Thoracic aorta (tissue), 2 donors: ENCODE results near the gene CNDP2. TPM values are rescaled to one million over a fixed set of nuclear protein-coding genes. Genes with fewer than 3 reads are reported as not detected.

Experiments used
- ATAC-seq: fragments of 150-250 bp; one replicate; pipeline ENCODE4 v1.8.0; 2017; ENCODE audit warnings: low read depth; ENCODE audit not compliant: insufficient number of reproducible peaks, low FRiP score
- DNase-seq: peaks from one replicate; pipeline ENCODE4 v3.0.0-alpha.2; 2020; ENCODE audit warnings: low spot score
- H3K27ac ChIP-seq, 2 donors: fragments of 200-600 bp; sonication (generic); 1 replicate in 1 of 2; 2 replicates in 1 of 2; pipeline ENCODE4 v1.5.1; 2016; ENCODE audit warnings: mild to moderate bottlenecking in 2 of 2, moderate library complexity in 2 of 2
- H3K27me3 ChIP-seq: fragments of 200-600 bp; sonication (generic); replicated peaks from 2 replicates; pipeline ENCODE4 v1.6.0; 2016; ENCODE audit warnings: mild to moderate bottlenecking; ENCODE audit not compliant: insufficient read depth
- H3K36me3 ChIP-seq: fragments of 200-600 bp; sonication (generic); one replicate; pipeline ENCODE4 v1.5.1; 2016
- H3K4me1 ChIP-seq, 2 donors: fragments of 200-600 bp; sonication (generic); 1 replicate in 1 of 2; 2 replicates in 1 of 2; pipeline versions ENCODE4 v1.5.1 to v1.6.0; 2016; ENCODE audit warnings: low read depth in 2 of 2, mild to moderate bottlenecking in 1 of 2; ENCODE audit not compliant: control insufficient read depth in 1 of 2
- H3K4me3 ChIP-seq: fragments of 200-600 bp; sonication (generic); 2 replicates; pipeline ENCODE4 v1.5.1; 2016; ENCODE audit warnings: mild to moderate bottlenecking
- H3K9me3 ChIP-seq: fragments of 200-600 bp; sonication (generic); 2 replicates; pipeline ENCODE4 v1.5.1; 2016
- total RNA-seq, 2 donors: library from RNA; depleted of rRNA; stranded (reverse); fragments of >200 nt; gene quantifications; one replicate each; pipeline versions ENCODE4 v1.1.0 to v1.2.3, GENCODE V29; 2016
- TF ChIP-seq, protein P1 (sequence below): fragments of 200-600 bp; sonication (generic); IDR thresholded peaks from one replicate; pipeline ENCODE4 v1.5.1; 2019; ENCODE audit warnings: antibody characterized with exemption

Gene CNDP2
- total RNA-seq, 2 donors from 2014 or later: 44.3 to 106 TPM

DNA sequence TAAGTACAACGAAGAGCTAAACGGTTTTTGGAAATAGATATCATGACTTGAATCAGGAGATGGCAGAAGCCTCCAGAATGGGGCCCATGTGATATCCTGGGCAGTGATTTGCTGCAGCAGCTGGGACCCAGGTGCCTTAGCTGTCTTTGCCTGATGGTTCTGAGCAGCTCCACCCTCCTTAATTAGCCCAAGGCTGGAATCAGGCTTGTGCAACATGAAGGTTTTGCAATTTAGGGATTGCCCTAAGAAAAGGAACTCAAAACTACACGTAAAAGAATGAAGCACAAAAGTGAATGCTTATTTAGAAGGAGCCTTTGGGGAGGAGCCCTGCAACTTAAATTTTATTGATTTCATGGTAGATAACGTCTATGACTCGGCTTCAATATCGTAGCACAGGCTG lies 17.3 kb upstream of the CNDP2 start:
- no peak for ATAC-seq
- TF ChIP-seq, protein P1, sequence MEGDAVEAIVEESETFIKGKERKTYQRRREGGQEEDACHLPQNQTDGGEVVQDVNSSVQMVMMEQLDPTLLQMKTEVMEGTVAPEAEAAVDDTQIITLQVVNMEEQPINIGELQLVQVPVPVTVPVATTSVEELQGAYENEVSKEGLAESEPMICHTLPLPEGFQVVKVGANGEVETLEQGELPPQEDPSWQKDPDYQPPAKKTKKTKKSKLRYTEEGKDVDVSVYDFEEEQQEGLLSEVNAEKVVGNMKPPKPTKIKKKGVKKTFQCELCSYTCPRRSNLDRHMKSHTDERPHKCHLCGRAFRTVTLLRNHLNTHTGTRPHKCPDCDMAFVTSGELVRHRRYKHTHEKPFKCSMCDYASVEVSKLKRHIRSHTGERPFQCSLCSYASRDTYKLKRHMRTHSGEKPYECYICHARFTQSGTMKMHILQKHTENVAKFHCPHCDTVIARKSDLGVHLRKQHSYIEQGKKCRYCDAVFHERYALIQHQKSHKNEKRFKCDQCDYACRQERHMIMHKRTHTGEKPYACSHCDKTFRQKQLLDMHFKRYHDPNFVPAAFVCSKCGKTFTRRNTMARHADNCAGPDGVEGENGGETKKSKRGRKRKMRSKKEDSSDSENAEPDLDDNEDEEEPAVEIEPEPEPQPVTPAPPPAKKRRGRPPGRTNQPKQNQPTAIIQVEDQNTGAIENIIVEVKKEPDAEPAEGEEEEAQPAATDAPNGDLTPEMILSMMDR: no peak
- H3K4me1 ChIP-seq: no peaks in the 10 kb centered on the region
- no peak for DNase-seq
- H3K4me3 ChIP-seq: no peak overlapping the region
- H3K36me3 ChIP-seq: no peaks in the 10 kb centered on the region
- H3K27me3 ChIP-seq: no peaks in the 10 kb centered on the region
- no peak overlapping the region for H3K27ac ChIP-seq
- no peaks in the 10 kb centered on the region for H3K9me3 ChIP-seq

DNA sequence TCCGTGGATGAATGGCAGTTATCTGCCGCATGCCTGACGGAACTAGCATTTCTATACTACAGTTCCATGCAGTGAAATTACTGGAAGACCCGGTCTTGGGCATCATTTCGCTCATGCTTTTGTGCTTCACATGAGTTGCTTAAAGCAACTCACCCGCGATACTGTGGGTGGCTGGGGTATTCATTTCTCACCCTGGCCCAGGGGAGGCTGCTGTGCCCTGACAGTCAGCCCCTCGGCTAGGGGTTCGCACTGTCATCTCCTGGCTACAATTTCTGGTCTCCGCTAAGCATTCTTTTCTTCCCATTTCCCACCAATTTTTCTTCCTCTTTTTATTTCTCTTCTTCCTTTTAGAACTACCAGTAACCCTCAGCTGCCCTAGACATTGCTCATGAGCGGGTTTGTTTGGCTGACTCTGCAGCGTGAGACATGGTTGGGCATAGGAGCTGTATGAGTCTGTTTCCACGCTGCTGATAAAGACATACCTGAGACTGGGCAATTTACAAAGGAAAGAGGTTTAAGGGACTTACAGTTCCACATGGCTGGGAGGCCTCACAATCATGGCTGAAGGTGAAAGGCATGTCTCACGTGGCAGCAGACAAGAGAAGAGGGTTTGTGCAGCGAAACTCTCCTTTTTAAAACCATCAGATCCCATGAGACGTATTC lies 16.5 kb upstream of the CNDP2 start:
- ATAC-seq: no peak
- Histone ChIP-seq H3K36me3 (no peaks in the 10 kb centered on the region), H3K4me3 (no peak overlapping the region), H3K9me3 (no peaks in the 10 kb centered on the region), H3K4me1 (peaks cover 0 to 2% of the 10 kb centered on the region in 2 donors), H3K27ac (no peak overlapping the region), H3K27me3 (no peaks in the 10 kb centered on the region)
- no peak for DNase-seq
- TF ChIP-seq, protein P1: no peak

DNA sequence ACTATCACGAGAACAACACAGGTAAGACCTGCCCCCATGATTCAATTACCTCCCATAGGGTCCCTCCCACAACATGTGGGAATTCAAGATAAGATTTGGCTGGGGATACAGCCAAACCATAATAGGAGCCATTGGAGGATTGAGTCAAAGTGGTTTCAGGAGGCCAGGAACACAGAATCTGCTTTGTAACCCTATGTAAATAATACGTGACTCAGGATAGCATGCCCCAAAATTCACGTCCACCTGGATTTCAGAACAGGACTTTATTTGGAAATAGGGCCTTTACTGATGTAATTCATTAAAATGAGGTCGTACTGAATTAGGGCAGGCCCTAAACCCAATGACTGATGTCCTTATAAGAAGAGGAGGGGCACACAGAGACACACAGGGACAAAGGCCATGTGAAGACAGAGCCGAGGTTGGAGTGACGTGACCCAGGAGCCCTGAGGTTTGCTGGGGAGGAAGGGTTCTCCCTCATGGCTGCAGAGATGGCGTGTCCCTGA lies 16.0 kb upstream of the CNDP2 start:
- no peak overlapping the region for H3K4me3 ChIP-seq
- H3K9me3 ChIP-seq: no peaks in the 10 kb centered on the region
- no peaks in the 10 kb centered on the region for H3K27me3 ChIP-seq
- ATAC-seq (no peak), DNase-seq (no peak)
- TF ChIP-seq, protein P1: no peak
- H3K36me3 ChIP-seq: no peaks in the 10 kb centered on the region
- peaks cover 0 to 3% of the 10 kb centered on the region in 2 donors for H3K4me1 ChIP-seq
- H3K27ac ChIP-seq: no peak overlapping the region

DNA sequence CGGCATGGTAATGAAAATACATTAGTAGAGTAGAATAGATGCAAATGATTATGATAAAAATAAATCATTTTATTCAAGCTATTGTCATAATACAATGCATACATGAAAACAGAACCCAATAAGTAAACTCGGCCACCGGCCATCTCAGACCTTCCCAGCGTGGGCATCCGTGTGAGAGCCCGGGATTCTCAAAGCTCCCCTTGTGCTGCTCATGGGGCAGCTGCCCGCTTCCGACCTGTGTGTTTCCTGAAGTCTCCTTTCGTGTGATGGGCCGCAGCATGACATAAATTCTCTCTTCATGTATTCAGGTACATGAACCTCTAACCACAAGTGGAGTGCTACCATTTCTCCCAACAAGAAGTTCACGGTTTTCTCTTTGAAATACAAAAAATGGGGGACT lies 13.5 kb upstream of the CNDP2 start:
- Histone ChIP-seq H3K9me3 (no peaks in the 10 kb centered on the region), H3K27ac (no peak overlapping the region), H3K4me1 (peaks cover 7 to 9% of the 10 kb centered on the region in 2 donors), H3K36me3 (no peaks in the 10 kb centered on the region), H3K4me3 (no peak overlapping the region), H3K27me3 (no peaks in the 10 kb centered on the region)
- ATAC-seq: no peak
- no peak for DNase-seq
- TF ChIP-seq, protein P1: no peak

DNA sequence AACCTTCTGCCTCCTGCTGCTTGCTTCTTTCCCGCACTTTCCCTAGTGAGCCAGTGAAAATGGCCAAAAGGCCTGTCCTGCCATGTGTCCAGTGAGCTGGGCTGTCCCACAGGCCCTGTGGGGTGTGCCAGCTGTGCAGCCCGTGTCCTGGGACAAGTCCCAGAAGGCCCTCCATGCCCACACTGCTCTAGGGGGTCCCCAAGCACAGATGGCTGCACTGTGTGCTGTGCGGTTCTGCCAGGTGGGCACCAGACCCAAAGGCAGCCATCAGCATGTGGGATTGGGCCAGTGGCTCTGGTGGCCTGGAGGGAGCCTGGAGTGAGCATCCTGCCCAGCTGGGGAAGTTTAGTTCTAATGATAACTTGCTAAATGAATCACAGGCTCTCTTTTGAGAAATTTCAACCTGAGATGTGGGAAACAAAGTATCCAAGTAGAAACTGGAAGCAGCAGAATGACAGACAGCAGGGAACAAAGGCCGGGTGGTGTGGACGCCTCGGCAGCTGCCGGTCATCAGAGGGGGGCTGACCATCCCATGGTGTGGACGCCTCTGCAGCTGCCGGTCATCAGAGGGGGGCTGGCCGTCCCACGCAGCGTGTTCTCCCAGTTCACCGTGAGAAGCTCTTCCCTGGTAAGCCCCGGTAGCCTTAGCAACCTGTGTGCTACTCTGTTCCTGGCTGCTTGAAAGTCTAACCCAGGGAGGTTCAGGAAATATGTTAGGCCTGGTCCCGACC lies 9.9 kb upstream of the CNDP2 start:
- H3K27ac ChIP-seq: no peak overlapping the region
- H3K36me3 ChIP-seq: no peaks in the 10 kb centered on the region
- no peak overlapping the region for H3K4me3 ChIP-seq
- no peaks in the 10 kb centered on the region for H3K9me3 ChIP-seq
- ATAC-seq: no peak
- peaks cover 7 to 9% of the 10 kb centered on the region in 2 donors for H3K4me1 ChIP-seq
- TF ChIP-seq, protein P1: no peak
- no peaks in the 10 kb centered on the region for H3K27me3 ChIP-seq
- DNase-seq: no peak
